GM18511 (cell line): ENCODE data around the gene RALGPS1.

Experiments used
- ATAC-seq: cut with Tn5 transposase; IDR thresholded peaks from one replicate; pipeline ENCODE4 v1.9.1; 2021; ENCODE audit warnings: mild to moderate bottlenecking, moderate library complexity; ENCODE audit not compliant: unreplicated experiment

Gene RALGPS1, protein sequence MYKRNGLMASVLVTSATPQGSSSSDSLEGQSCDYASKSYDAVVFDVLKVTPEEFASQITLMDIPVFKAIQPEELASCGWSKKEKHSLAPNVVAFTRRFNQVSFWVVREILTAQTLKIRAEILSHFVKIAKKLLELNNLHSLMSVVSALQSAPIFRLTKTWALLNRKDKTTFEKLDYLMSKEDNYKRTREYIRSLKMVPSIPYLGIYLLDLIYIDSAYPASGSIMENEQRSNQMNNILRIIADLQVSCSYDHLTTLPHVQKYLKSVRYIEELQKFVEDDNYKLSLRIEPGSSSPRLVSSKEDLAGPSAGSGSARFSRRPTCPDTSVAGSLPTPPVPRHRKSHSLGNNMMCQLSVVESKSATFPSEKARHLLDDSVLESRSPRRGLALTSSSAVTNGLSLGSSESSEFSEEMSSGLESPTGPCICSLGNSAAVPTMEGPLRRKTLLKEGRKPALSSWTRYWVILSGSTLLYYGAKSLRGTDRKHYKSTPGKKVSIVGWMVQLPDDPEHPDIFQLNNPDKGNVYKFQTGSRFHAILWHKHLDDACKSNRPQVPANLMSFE

DNA sequence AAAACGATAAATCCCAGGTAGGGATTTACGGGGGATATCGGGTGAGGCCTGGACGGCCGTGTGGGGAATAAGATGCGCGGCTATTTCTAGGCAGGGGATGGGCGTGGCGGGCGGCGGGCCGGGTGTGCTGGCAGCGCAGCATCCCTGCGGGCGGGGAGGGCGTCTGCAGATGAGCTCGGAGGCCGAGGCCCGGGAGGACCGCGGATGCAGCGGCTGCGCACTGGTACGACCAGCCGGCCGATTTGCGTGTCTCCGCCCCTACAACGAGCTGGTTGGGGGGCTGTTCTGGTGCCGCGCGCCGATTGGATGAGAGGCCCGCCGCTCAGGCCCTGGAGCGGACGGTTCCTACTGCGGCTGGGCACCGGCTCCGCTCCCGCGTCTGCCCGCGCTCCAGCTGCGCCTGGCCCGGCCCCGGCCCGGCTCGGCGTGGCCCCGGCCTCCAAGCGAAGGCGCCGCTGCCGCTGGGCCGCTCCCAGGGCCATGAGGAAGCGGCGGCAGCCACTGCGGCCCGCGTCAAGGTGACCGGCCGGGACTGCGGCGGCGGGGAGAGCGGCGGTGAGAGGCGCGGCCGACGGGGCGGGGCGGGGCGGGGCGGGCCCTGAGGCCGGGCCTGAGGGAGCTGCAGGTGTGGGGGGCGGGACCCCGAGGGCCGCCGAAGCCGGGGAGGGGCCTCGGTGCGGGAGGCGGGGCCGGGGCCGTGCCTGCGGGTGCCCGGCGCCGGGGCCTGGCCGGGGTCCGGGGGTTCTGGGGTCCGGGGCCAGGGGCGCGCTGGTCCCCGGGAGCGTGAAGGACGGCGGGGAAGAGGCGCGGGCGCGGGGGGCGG is at the start of gene RALGPS1:
Gene RALGPS1 (plus strand): TSS at position 325 of the 823 bp plus-strand sequence. CDS start 47,508 bp downstream, outside the sequence.
- ATAC-seq: peak; percentile 99

DNA sequence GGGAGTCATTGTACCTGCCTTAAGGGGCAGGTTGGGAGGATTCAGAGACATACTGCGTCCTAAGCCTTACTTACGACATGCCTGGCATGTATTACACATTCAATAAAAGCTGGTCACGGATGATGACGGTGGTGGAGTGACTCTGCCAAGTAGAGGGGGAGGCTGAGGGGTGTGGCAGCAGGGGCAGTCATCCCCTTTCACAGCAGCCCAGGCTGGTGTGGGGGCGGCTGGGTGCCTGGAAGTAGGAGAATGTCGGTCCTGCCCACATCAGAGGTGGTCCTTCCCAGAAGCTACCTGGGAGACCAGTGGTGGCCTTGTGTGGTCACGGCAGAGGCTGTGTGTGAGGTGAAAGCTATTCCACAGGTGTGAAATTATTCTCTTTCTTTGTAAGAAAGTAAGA is 45.2 kb upstream of the RALGPS1 start:
- no peak for ATAC-seq

DNA sequence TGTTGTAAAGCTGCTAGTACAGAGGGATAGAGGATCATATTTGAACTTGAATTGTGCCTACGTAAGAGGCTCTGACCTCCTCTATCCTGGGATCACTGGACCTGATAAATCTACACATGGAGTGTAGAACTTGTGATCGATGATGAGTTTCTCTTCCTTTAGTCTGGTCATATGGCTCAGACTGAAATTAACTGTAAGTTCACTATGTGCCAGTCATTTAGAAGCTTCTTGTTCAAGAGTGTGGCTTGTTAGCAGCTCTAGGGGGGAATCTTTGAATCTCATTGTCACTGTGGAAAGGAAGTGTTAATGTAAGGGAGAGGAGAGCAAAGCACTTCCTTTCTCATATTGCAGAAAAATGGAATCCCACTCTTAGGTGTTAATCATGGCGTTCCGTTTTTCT is 42.1 kb upstream of the RALGPS1 start:
- no peak for ATAC-seq

DNA sequence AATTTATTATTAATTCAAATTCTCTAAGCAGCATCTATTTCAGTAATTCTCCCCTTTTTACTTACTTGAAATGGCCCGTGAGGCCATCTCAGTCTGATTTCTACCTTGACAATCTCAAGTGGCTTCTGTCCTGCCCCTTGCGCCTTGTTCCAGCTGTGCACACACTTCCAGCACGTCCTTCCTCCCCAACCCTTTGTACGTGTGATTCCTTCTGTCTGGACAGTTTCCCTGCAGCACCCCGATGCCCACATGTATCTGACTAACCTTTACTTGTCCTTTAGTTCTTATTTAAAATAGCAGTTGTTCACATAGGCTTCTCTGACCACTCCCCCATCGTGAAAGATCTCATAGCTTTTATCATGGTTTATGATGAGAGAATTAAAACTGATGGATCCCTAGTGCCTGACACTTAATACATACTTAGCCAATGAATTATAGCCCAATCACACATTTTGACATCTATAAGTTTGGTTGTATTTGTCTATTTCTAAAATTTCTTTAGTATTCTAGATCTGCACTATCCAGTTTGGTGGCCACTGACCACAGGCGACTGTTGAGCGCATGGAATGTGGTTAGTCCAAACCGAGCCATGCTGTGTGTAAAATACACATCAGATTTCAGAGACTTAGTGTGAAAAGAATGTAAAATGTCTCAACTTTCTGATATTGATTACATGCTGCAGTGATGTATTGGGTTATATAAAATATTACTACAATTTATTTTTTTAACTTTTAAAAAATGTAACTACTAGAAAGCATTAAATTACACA is 39.9 kb upstream of the RALGPS1 start:
- no peak for ATAC-seq

DNA sequence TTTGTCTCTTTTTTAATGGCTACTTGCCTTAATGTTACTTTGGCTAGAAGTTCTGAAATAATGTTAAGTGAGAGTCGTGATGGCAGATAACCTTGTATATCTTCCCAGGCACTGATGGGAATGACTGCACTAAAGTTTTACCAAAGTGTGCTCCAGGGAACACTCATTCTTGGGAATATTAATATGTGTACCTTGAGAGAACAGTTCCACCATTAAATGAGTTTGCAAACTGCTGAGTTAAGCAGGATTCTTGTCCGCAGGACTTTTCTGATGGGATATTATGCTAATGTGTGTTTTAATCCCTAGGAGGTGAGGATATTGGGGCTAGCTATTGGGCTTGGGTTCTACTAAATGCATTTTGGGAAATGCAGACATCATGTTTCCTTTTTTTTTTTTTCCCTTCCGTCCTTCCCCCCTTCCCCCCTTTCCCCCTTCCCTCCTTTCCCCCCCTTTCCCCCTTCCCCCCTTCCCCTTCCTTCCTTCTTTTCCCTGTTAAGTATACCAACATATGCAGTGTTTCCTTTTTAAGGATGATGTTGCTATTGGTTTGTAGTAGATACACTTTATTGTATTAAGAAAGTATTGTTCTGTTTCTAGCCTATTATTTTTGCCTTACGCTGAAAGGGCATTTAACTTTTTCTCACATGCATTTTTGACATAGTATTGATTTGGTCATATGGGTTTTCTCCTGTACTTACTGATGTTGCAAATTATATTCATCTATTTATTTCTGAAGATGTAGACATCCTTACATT is 38.6 kb upstream of the RALGPS1 start:
- ATAC-seq: no peak

DNA sequence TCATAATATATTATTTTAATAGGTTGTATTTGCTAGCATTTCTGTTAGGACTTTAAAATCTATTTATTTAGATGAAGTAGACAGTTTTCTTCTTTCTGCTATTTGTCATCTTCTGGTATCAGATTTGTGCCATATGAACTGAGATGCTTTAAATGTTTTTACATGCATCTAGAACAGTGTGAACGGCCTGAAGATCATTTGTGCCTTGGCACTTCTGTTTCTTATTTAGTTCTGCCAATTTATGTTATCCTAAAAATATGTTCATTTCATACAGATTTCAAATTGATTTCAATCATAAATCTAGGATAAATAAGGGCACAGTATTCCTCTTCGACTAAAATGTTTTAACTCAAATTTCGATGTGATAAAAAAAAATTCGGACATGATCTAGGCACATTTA is 38.1 kb upstream of the RALGPS1 start:
- no peak for ATAC-seq

DNA sequence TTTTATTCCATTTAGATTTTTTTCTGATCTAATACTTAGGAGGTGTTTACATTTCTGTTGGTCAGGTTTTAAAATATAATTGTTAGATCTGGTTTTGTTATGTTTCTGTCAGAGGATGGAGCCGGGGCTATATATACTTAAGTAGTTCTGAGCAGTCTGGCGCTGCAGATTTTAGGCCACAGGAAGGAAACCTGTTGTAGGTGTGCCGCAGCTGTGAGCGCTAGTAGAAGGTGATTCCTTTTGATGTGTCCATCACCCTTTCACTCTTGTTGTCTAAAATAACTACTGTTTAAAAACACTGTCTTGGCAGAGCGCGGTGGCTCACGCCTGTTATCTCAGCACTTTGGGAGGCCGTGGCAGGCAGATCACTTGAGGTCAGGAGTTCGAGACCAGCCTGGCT is 37.2 kb upstream of the RALGPS1 start:
- no peak for ATAC-seq

DNA sequence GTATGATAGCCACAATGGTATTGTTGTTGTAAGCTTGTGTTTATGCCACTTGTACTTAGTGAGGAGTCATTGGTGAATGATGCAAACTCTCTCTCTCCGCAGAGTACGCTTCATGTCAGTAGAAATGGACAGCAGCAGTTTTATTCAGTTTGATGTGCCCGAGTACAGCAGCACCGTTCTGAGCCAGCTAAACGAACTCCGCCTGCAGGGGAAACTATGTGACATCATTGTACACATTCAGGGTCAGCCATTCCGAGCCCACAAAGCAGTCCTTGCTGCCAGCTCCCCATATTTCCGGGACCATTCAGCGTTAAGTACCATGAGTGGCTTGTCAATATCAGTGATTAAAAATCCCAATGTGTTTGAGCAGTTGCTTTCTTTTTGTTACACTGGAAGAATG is 35.3 kb upstream of the RALGPS1 start:
- ATAC-seq: no peak

DNA sequence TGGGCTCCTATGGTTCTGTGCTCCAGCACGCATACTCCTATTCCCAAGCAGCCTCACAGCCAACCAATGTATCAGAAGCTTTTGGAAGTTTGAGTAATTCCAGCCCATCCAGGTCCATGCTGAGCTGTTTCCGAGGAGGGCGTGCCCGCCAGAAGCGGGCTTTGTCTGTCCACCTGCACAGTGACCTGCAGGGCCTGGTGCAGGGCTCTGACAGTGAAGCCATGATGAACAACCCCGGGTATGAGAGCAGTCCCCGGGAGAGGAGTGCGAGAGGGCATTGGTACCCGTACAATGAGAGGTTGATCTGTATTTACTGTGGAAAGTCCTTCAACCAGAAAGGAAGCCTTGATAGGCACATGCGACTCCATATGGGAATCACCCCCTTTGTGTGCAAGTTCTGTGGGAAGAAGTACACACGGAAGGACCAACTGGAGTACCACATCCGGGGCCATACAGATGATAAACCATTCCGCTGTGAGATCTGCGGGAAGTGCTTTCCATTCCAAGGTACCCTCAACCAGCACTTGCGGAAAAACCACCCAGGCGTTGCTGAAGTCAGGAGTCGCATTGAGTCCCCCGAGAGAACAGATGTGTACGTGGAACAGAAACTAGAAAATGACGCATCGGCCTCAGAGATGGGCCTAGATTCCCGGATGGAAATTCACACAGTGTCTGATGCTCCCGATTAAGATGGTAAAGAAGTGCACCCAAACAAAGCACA is 34.2 kb upstream of the RALGPS1 start:
- ATAC-seq: no peak

DNA sequence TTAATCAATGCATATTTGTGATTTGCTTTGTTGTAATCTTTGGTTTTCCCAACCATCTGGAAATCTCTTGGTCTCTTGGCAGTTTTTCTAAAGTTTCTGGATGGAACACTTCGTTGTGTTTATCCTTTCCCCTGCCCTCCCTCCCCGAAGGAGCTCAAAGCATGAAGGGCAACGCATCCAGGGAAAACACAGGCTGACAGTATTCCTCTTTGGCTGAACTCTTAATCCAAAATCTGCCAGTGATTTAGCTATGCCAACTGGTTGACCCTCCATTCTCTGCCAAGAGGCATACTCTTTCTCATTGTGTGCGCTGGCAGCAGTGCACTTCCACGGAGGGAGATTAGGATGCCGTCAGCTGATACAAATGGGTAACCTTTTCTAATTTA is 33.6 kb upstream of the RALGPS1 start:
- no peak for ATAC-seq

DNA sequence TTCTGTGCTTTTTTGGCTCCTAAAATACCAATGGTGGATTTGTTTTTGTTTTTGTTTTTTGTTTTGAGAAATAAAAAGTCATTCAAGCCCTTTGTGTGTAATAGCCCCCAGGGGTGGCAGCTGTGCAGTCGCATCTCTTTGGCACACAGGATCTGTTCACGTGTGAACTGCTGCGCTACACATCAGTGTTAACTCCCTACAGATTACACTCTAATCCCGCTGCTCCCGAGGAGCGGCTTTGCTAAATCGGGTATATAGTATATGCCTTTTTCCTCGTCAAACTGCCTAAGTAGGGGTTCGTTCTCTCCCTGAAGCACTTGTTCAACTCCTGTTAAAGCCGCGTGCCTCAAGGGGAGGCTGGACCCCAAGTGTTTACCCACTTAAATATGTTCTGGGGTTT is 31.8 kb upstream of the RALGPS1 start:
- ATAC-seq: no peak

DNA sequence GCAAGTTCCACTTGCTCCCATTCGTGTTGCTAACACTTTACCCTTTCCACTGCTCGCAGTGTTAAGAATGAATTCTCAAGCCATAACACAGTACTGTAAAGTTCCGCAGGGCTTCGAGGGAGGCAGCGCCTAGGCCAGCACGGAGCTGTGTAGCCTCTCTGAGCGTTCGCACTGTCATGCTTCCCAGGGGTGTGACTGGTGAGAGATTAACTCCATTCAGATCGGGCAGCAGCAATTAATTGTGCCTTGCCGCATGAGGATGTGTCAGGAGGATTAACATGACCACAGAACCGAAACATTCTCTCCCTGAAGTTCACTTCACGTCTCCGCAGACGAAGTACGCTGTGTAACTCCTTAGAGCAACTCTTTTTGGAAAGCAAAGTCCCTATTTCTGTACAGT is 30.9 kb upstream of the RALGPS1 start:
- no peak for ATAC-seq

DNA sequence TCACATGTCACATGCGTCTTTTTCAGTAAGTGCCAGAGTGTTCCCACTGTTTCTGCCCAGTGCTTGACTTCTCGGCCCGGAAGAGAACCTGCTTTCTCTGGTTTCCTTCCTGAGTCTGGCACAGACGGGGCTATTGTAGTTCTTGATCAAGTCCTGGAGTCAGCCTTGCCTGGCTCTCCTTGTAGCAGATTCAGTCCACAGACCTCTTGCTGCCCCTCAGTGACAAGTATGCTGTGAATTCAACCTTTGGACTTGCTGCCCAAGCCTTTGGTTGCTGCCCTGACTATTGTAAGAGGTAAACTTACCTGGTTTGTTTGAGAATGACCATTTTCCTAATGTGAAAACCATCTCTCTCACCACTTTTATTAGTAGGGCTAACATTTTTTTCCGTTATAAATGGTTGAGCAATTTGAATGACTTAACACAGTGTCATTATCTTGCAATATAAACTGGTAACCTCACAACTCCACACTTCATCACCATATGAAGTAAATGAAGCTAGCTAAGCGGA is 29.4 kb upstream of the RALGPS1 start:
- ATAC-seq: no peak

DNA sequence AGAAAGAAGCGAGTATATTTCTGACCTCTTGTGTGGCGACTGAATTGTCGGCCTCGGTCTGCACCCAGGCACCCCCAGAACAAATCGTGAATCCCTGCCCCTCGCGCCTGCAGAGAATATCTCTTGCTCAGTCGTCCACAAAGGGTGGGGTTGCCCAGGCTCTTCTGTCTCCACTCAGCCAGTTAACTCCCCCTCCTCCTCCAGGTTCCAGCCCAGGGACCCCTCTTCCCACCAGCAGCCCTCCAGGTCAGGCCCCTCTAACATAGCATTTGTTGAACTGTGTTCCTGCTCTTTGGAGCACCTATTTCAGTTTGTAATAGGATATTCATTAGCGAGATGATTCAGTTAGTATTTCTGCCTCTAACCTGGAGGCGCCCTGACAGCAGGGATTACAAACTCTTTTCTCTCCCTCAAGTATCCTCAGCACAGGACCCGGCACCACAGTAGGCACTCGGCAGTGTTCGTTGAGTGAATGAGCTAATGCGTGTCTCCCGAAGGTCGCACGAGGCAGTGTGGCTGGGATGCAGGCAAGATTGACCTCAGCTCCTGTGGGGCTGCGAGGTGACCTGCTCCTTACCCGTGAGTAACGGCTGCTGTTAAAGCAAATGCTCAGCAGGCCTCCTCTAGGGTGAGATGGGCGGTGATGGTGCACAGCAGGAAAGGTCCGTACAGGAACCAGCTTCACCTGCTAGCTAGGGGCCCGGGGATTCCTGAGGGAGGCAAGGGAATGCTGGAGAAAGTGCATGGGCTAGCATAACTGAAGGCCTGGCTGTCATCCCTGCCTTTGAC is 28.4 kb upstream of the RALGPS1 start:
- ATAC-seq: no peak

DNA sequence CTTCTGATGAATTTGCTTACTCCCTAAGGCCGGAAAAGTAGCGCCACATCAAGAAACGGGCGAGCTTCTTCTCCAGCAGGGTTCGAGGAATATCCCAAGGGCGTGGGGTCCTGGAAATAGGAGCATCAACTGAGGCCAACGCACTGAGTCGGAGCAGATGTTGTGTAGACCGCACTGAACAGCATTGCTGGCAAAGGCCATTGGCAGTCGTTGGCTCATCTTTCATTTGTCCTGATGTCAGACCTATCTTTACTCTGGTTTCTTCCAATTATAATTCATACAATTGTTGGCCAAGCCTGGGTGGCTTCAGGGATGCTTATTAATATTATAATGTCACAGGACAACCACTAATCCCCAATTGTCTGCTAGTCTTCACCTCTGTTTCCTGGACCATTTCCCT is 27.7 kb upstream of the RALGPS1 start:
- ATAC-seq: no peak

DNA sequence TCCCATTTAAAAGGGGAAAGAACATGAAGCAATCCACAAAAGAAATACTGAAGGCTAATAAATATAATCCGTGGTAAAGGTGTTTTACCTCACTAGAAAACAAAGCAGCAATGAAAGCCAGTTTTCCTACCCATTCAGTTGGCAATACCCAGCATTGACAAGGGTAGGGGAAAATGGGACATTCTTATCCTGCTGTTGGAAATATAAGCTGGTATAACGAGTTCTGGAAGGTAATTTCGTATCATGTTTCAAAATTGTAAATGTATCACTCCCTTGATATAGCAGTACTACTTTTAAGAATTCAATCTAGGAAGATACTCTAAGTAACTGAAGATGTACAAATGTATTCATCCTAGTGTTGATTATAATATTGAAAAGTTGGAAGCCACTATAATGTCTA is 22.9 kb upstream of the RALGPS1 start:
- no peak for ATAC-seq

DNA sequence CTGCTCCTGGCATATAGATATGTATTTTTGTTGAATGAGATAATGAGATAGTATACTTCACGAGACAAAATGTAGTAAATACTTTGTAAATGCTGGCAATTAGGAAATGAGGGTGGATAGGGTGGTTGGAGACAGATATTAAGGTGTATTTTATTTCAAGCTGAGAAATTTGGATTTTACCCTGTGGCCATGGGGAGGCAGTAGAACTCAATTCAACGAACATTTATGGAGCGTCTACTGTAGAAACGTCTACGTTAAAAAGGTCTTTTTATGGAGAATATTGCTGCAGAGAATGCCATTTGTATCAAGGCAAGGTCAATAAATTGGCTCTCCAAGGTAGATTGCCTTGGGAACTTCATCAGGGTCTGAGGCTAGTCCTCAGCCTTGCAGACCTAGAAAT is 21.5 kb upstream of the RALGPS1 start:
- ATAC-seq: no peak

DNA sequence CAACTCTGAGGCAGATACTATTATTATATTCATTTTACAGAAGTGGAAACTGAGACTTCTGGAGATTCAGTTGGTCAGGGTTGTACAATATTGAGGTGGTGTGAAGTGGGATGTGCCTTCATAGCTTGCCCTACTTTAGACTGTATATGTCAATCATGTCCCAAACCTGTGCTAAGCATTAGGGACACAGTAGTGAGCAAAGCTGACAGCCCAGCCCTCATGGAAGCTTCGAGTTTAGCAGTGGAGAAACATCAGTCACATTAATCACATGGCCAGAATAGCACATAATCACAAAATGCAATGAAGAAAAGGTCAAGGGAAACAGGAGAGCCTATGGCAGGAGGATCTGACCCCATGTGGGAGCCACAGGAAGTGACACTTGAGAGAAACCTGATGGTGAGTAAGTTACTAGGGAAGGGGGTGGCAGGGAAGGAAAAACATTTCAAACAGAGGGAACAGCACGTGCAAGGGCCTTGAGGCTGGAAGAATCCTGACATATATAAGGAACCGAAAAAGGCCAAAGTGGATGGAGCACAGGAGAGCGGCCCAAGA is 20.5 kb upstream of the RALGPS1 start:
- no peak for ATAC-seq

DNA sequence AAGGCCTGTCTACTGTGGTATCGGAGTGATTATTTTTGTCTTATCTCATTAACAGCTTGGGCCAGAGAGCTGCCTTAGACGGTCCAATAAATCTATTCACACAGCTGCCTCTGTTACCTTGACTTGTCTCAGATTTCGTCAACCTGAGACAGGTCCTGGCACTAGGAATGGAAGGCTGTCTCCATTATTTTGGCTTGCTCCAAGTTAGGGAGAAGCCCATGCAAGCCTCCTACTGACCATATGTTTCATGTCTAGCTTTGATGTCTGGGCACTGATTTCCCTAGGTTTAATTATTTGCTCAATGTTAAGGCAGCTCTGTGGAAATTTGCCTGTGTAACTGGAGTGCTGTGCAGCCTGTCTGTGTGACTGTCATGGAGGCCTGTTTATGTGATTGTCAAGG is 12.4 kb upstream of the RALGPS1 start:
- no peak for ATAC-seq
